C4-2B (cell line): Measurements from ENCODE around the gene TPK1.

Experiments used
- CTCF ChIP-seq: fragments of 450-650 bp; conservative IDR thresholded peaks from 2 replicates; pipeline ENCODE4 v1.5.1; 2017; ENCODE audit warnings: mild to moderate bottlenecking
- ZFX ChIP-seq: fragments of 450-650 bp; IDR thresholded peaks from 2 replicates; pipeline ENCODE4 v1.6.1; 2017

- TF ChIP-seq CTCF (no peak), ZFX (no peak)
Observed at GRCh38 chr7:144529269-144529926, 306.5 kb downstream of the TPK1 start.
